Brain microvascular endothelial cell (primary cell): ENCODE results near the gene ENKD1.

ENCODE experiments used
- DNase-seq: peaks from one replicate; pipeline ENCODE4 v3.0.0-alpha.2; 2020
- H3K27ac ChIP-seq: fragments of 250-450 bp; sonication (Bioruptor Pico); 2 replicates; pipeline ENCODE4 v1.5.1; 2020; ENCODE audit warnings: mild to moderate bottlenecking, moderate library complexity
- H3K27me3 ChIP-seq: fragments of 250-450 bp; sonication (Bioruptor Pico); replicated peaks from 2 replicates; pipeline ENCODE4 v1.5.1; 2020; ENCODE audit warnings: mild to moderate bottlenecking
- H3K36me3 ChIP-seq: fragments of 250-450 bp; sonication (Bioruptor Pico); replicated peaks from 2 replicates; pipeline ENCODE4 v1.5.1; 2020; ENCODE audit warnings: mild to moderate bottlenecking
- H3K4me3 ChIP-seq: 2 replicates; pipeline ENCODE4 v1.5.1; 2011; ENCODE audit warnings: low read depth, mild to moderate bottlenecking, control low read depth, low read length, moderate library complexity
- in situ Hi-C: cut with HindIII; loops from 2 replicates; pipeline ENCODE4 v1.10.0; 2017; ENCODE audit warnings: low sequenced_read_pairs, low pct_ligation_motif_present
- TF ChIP-seq, protein P1 (sequence below): IDR thresholded peaks from 2 replicates; pipeline ENCODE4 v1.5.1; 2011; ENCODE audit warnings: low read depth, mild to moderate bottlenecking, moderate library complexity, low read length, control low read depth, inconsistent platforms; ENCODE audit errors: missing control alignments

The ENKD1 gene

GRCh38 chr16:67676939-67677338 is 10.4 kb upstream of the ENKD1 start:
- H3K27ac ChIP-seq: no peak overlapping the region
- H3K27me3 ChIP-seq: no peaks in the 10 kb centered on the region
- no peak for DNase-seq
- in situ Hi-C loops: no loop called here
- H3K4me3 ChIP-seq: no peak overlapping the region
- TF ChIP-seq, protein P1, sequence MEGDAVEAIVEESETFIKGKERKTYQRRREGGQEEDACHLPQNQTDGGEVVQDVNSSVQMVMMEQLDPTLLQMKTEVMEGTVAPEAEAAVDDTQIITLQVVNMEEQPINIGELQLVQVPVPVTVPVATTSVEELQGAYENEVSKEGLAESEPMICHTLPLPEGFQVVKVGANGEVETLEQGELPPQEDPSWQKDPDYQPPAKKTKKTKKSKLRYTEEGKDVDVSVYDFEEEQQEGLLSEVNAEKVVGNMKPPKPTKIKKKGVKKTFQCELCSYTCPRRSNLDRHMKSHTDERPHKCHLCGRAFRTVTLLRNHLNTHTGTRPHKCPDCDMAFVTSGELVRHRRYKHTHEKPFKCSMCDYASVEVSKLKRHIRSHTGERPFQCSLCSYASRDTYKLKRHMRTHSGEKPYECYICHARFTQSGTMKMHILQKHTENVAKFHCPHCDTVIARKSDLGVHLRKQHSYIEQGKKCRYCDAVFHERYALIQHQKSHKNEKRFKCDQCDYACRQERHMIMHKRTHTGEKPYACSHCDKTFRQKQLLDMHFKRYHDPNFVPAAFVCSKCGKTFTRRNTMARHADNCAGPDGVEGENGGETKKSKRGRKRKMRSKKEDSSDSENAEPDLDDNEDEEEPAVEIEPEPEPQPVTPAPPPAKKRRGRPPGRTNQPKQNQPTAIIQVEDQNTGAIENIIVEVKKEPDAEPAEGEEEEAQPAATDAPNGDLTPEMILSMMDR: no peak
- peaks cover 18% of the 10 kb centered on the region for H3K36me3 ChIP-seq

GRCh38 chr16:67676516-67676915 is 10.0 kb upstream of the ENKD1 start:
- in situ Hi-C loops: no loop called here

DNA sequence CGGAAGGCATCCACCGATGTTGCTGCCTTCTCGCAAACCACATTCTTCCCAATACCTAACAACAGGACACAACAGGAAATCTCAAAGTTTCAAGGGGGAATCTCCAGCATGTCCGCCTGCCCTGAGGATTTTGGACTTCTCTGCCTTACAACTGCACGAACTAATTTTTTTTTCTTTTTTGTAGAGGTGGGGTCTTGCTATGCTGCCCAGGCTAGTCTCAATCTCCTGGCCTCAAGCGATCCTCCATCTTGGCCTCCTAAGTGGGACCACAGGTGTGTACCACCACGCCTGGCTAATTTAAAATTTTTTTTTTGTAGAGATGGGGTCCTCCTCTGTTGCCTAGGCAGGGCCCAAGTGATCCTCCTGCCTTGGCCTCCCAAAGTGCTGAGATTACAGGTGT is 9.4 kb upstream of the ENKD1 start:
- TF ChIP-seq, protein P1: no peak
- peaks cover 18% of the 10 kb centered on the region for H3K36me3 ChIP-seq
- in situ Hi-C loops: no loop called here
- H3K4me3 ChIP-seq: no peak overlapping the region
- H3K27ac ChIP-seq: no peak overlapping the region
- no peak for DNase-seq
- no peaks in the 10 kb centered on the region for H3K27me3 ChIP-seq

More at GRCh38 chr16:67676516-67676915, 10.0 kb upstream of the ENKD1 start:
- H3K27me3 ChIP-seq: no peaks in the 10 kb centered on the region
- no peak for DNase-seq
- TF ChIP-seq, protein P1: no peak
- no peak overlapping the region for H3K4me3 ChIP-seq
- peaks cover 18% of the 10 kb centered on the region for H3K36me3 ChIP-seq
- no peak overlapping the region for H3K27ac ChIP-seq

GRCh38 chr16:67675579-67675935 is 9.0 kb upstream of the ENKD1 start:
- DNase-seq: no peak
- TF ChIP-seq, protein P1: no peak
- in situ Hi-C loops: no loop called here
- Histone ChIP-seq H3K27me3 (no peaks in the 10 kb centered on the region), H3K27ac (no peak overlapping the region), H3K36me3 (peaks cover 18% of the 10 kb centered on the region), H3K4me3 (no peak overlapping the region)

DNA sequence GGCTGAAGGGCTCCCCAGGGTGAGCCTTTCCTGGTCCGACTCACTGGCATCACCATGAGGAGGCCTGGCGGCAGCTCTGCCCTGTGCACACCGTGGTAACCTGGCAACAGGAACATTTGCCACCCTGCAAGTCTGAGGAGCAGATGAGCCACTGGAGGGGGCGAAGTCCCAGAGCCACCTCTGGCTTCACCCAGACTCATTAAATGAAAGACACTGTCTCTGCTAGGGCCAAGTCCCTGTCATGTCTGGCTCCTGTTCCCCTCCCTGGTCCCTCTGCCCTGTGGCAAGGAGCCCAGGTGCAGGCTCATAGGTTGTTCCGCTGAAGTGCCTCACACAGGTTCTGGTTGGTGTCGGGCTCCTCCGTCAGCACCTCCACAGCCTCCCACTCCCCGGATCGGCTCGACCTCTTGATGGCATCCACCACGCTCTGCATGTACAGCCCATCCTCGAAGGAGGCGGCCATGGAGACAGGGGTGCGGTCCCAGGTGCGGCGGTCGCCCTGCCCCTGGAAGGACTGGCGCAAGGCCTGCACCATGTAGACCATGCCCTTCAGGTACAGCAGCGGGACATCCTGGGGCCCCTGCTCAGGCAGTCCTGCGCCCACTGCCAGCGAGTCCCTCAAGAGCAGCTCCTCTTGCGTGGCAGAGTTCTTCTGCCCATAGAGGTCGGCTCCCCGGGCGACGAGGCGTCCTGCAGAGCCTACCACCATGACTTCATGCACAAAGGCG is 8.5 kb upstream of the ENKD1 start:
- TF ChIP-seq, protein P1: no peak
- H3K27ac ChIP-seq: no peak overlapping the region
- no peak for DNase-seq
- peaks cover 13% of the 10 kb centered on the region for H3K36me3 ChIP-seq
- no peaks in the 10 kb centered on the region for H3K27me3 ChIP-seq
- no peak overlapping the region for H3K4me3 ChIP-seq
- in situ Hi-C loops: no loop called here
